Activated T-cell treated with anti-CD3 and anti-CD28 coated beads, Interleukin-2, amount 50 U/mL, for 24 hours (primary cell): Measurements from ENCODE around the gene XPOT.
"Not testable (repeated sequence)": the region's sequence is repeated elsewhere in the genome, so short reads cannot be mapped to it uniquely, and the experiment has no call there.

Experiments
- DNase-seq: peaks from one replicate; pipeline ENCODE4 v3.0.0-alpha.2; 2020
- H3K27ac Mint-ChIP-seq: 2 replicates; pipeline ENCODE4 v1.8.0; 2020; ENCODE audit warnings: mild to moderate bottlenecking, mixed read lengths
- H3K27me3 Mint-ChIP-seq: 2 replicates; pipeline ENCODE4 v1.8.0; 2020; ENCODE audit warnings: mixed read lengths
- H3K36me3 Mint-ChIP-seq: 2 replicates; pipeline ENCODE4 v1.8.0; 2020; ENCODE audit warnings: low read depth, mixed read lengths
- H3K4me1 Mint-ChIP-seq: 2 replicates; pipeline ENCODE4 v1.8.0; 2020; ENCODE audit warnings: low read depth, mixed read lengths
- H3K4me3 Mint-ChIP-seq: 2 replicates; pipeline ENCODE4 v1.8.0; 2020; ENCODE audit warnings: mild to moderate bottlenecking, moderate library complexity, mixed read lengths
- H3K9me3 Mint-ChIP-seq: 2 replicates; pipeline ENCODE4 v1.8.0; 2020; ENCODE audit warnings: mixed read lengths

Gene XPOT

GRCh38 chr12:64403707-64404469 lies at the start of gene XPOT:
TSS of gene XPOT (plus strand) at chr12:64404392. CDS start at chr12:64410036, 5,644 bp downstream.
- no peaks in the 10 kb centered on the region for H3K27me3 Mint-ChIP-seq
- H3K36me3 Mint-ChIP-seq: peaks cover 37% of the 10 kb centered on the region
- peak; percentile 93 for DNase-seq
- H3K4me3 Mint-ChIP-seq: peak within 1 kb of the TSS; percentile 97
- H3K9me3 Mint-ChIP-seq: no peaks in the 10 kb centered on the region
- H3K27ac Mint-ChIP-seq: peak within 1 kb of the TSS; percentile 99
- H3K4me1 Mint-ChIP-seq: peaks cover 52% of the 10 kb centered on the region

GRCh38 chr12:64356209-64356608 lies 48.0 kb upstream of the XPOT start:
- not testable (repeated sequence) for H3K4me1 Mint-ChIP-seq, H3K27ac Mint-ChIP-seq, H3K36me3 Mint-ChIP-seq, H3K9me3 Mint-ChIP-seq, H3K4me3 Mint-ChIP-seq, H3K27me3 Mint-ChIP-seq, DNase-seq

GRCh38 chr12:64361173-64361572 lies 43.0 kb upstream of the XPOT start:
- H3K4me3 Mint-ChIP-seq, H3K36me3 Mint-ChIP-seq, H3K27me3 Mint-ChIP-seq, DNase-seq, H3K27ac Mint-ChIP-seq, H3K9me3 Mint-ChIP-seq, H3K4me1 Mint-ChIP-seq: not testable (repeated sequence)

- no peak overlapping the region for H3K4me3 Mint-ChIP-seq
- no peaks in the 10 kb centered on the region for H3K4me1 Mint-ChIP-seq
- no peaks in the 10 kb centered on the region for H3K27me3 Mint-ChIP-seq
- H3K27ac Mint-ChIP-seq: no peak overlapping the region
- no peaks in the 10 kb centered on the region for H3K36me3 Mint-ChIP-seq
- no peaks in the 10 kb centered on the region for H3K9me3 Mint-ChIP-seq
- DNase-seq: no peak
These were observed 41.4 kb upstream of the XPOT start for GRCh38 chr12:64362721-64363305.

- Mint-ChIP-seq H3K9me3 (peaks cover 18% of the 10 kb centered on the region), H3K27ac (no peak overlapping the region), H3K36me3 (no peaks in the 10 kb centered on the region), H3K4me3 (no peak overlapping the region), H3K4me1 (peaks cover 31% of the 10 kb centered on the region), H3K27me3 (no peaks in the 10 kb centered on the region)
- no peak for DNase-seq
These were observed 20.5 kb upstream of the XPOT start for GRCh38 chr12:64383675-64384074.

GRCh38 chr12:64385019-64385418 lies 19.2 kb upstream of the XPOT start:
- no peak for DNase-seq

GRCh38 chr12:64385468-64385867 lies 18.7 kb upstream of the XPOT start:
- Mint-ChIP-seq H3K4me3 (peak overlapping the region; percentile 16), H3K4me1 (peaks cover 33% of the 10 kb centered on the region), H3K36me3 (no peaks in the 10 kb centered on the region), H3K9me3 (peaks cover 13% of the 10 kb centered on the region), H3K27ac (peak overlapping the region; percentile 83), H3K27me3 (peaks cover 6% of the 10 kb centered on the region)
- DNase-seq: peak; percentile 42

More at GRCh38 chr12:64385019-64385418, 19.2 kb upstream of the XPOT start:
- Mint-ChIP-seq H3K4me3 (peak overlapping the region; percentile 16), H3K27ac (peak overlapping the region; percentile 83), H3K27me3 (peaks cover 6% of the 10 kb centered on the region), H3K36me3 (no peaks in the 10 kb centered on the region), H3K4me1 (peaks cover 33% of the 10 kb centered on the region), H3K9me3 (peaks cover 18% of the 10 kb centered on the region)

- Mint-ChIP-seq H3K36me3 (no peaks in the 10 kb centered on the region), H3K27me3 (peaks cover 16% of the 10 kb centered on the region), H3K9me3 (no peaks in the 10 kb centered on the region), H3K27ac (peak overlapping the region; percentile 63), H3K4me3 (no peak overlapping the region), H3K4me1 (peaks cover 39% of the 10 kb centered on the region)
- DNase-seq: no peak
These were observed 16.9 kb upstream of the XPOT start for GRCh38 chr12:64387197-64387816.

- Mint-ChIP-seq H3K4me1 (peaks cover 33% of the 10 kb centered on the region), H3K9me3 (no peaks in the 10 kb centered on the region), H3K36me3 (no peaks in the 10 kb centered on the region), H3K27me3 (peaks cover 16% of the 10 kb centered on the region), H3K4me3 (no peak overlapping the region), H3K27ac (no peak overlapping the region)
- DNase-seq: no peak
These were observed 15.0 kb upstream of the XPOT start for GRCh38 chr12:64389154-64389553.

GRCh38 chr12:64390275-64390851 lies 13.8 kb upstream of the XPOT start, which contains the start of gene C12orf56:
TSS of gene C12orf56 (minus strand) at chr12:64390758. CDS start at chr12:64390565, 193 bp downstream.
- Mint-ChIP-seq H3K4me3 (peak within 1 kb of the TSS; percentile 66), H3K36me3 (no peaks in the 10 kb centered on the region), H3K27ac (peak within 1 kb of the TSS; percentile 29), H3K4me1 (peaks cover 21% of the 10 kb centered on the region), H3K27me3 (peaks cover 16% of the 10 kb centered on the region), H3K9me3 (no peaks in the 10 kb centered on the region)
- peak; percentile 49 for DNase-seq

- DNase-seq: no peak
- Mint-ChIP-seq H3K27me3 (peaks cover 16% of the 10 kb centered on the region), H3K4me1 (peaks cover 10% of the 10 kb centered on the region), H3K9me3 (no peaks in the 10 kb centered on the region), H3K27ac (no peak overlapping the region), H3K36me3 (no peaks in the 10 kb centered on the region), H3K4me3 (no peak overlapping the region)
These were observed 12.0 kb upstream of the XPOT start for GRCh38 chr12:64392221-64392620.

- Mint-ChIP-seq H3K4me3 (no peak overlapping the region), H3K27ac (no peak overlapping the region), H3K4me1 (peaks cover 14% of the 10 kb centered on the region), H3K27me3 (peaks cover 8% of the 10 kb centered on the region), H3K36me3 (no peaks in the 10 kb centered on the region), H3K9me3 (no peaks in the 10 kb centered on the region)
- DNase-seq: no peak
These were observed 8.5 kb upstream of the XPOT start for GRCh38 chr12:64395739-64396138.

- Mint-ChIP-seq H3K27ac (peak overlapping the region; percentile 18), H3K9me3 (no peaks in the 10 kb centered on the region), H3K4me3 (no peak overlapping the region), H3K4me1 (peaks cover 22% of the 10 kb centered on the region), H3K27me3 (no peaks in the 10 kb centered on the region), H3K36me3 (peaks cover 5% of the 10 kb centered on the region)
- DNase-seq: no peak
These were observed 4.2 kb upstream of the XPOT start for GRCh38 chr12:64400041-64400440.

- DNase-seq: no peak
- Mint-ChIP-seq H3K36me3 (peaks cover 20% of the 10 kb centered on the region), H3K9me3 (no peaks in the 10 kb centered on the region), H3K4me3 (no peak overlapping the region), H3K27me3 (no peaks in the 10 kb centered on the region), H3K27ac (no peak overlapping the region), H3K4me1 (peaks cover 39% of the 10 kb centered on the region)
These were observed 2.0 kb upstream of the XPOT start for GRCh38 chr12:64402181-64402580.
